Adrenal gland (tissue), 12 donors: Measurements from ENCODE around the gene YOD1. TPM values are rescaled to one million over a fixed set of nuclear protein-coding genes. Genes with fewer than 3 reads are reported as not detected.
A peak's percentile ranks its signal among the peaks of the same experiment; 100 is the strongest.

ENCODE experiments used
- DNase-seq, 7 donors: peaks; one replicate each; pipeline ENCODE4 v3.0.0-alpha.2; 2019 to 2020
- H3K27ac ChIP-seq, 5 donors: fragments of 200-600 bp; sonication (generic) in 4 of 5; 1 replicate in 3 of 5; 2 replicates in 2 of 5; pipeline versions ENCODE4 v1.5.1 to v1.8.0; 2016 to 2020; ENCODE audit warnings: mild to moderate bottlenecking in 1 of 5
- H3K27me3 ChIP-seq: fragments of 200-600 bp; 2 replicates; pipeline ENCODE4 v1.8.0; 2021
- H3K36me3 ChIP-seq, 2 donors: fragments of 200-600 bp; replicated peaks in 1 of 2; 1 replicate in 1 of 2; 2 replicates in 1 of 2; pipeline versions ENCODE4 v1.5.1 to v1.8.0; 2018 to 2022
- H3K4me1 ChIP-seq, 2 donors: fragments of 200-600 bp; replicated peaks in 1 of 2; 1 replicate in 1 of 2; 2 replicates in 1 of 2; pipeline versions ENCODE4 v1.5.1 to v1.8.0; 2018 to 2021
- H3K4me3 ChIP-seq, 4 donors: fragments of 200-600 bp; sonication (generic) in 3 of 4; one replicate each; pipeline ENCODE4 v1.5.1; 2016 to 2018
- H3K9me3 ChIP-seq, 3 donors: fragments of 200-600 bp; sonication (generic) in 1 of 3; replicated peaks in 1 of 3; 1 replicate in 2 of 3; 2 replicates in 1 of 3; pipeline versions ENCODE4 v1.5.1 to v1.8.0; 2016 to 2021
- POLR2A ChIP-seq, 2 donors: fragments of 450-650 bp; IDR thresholded peaks; one replicate each; pipeline ENCODE4 v1.6.1; 2017; ENCODE audit warnings: antibody characterized with exemption in 2 of 2, mild to moderate bottlenecking in 2 of 2, moderate library complexity in 1 of 2
- WGBS, 4 donors: extraction: QIAGEN DNeasy Blood & Tissue Kit in 2 of 4; methylation state at CpG; one replicate each; pipeline versions ENCODE4 v1.1.5 to v1.1.7; 2013 to 2017; 5-methylcytosine and 5-hydroxymethylcytosine counted together
- intact Hi-C, 2 donors: fragments of 100-400 bp; cut with DNase I; formaldehyde crosslinking; loops; one replicate each; pipeline versions ENCODE4 v1.14.1 to v1.15.0; 2022 to 2023
- polyA plus RNA-seq, 3 donors: library from polyadenylated mRNA; stranded (reverse); fragments of 200-250 nt in 2 of 3; fragments of 350-450 nt in 1 of 3; fragmentation: Illumina TruSeq in 1 of 3; extraction: RNeasy Lipid Tissue Mini Kit (QIAGEN cat#74804) in 1 of 3; gene quantifications; one replicate each; pipeline ENCODE4 v1.2.3, GENCODE V29; 2013 to 2014
- total RNA-seq, 9 donors: library from RNA; depleted of rRNA in 4 of 9; stranded (reverse); fragments of >200 nt in 4 of 9; fragments of 120-200 nt in 1 of 9; fragmentation: NEBNext Ultra II Directional in 1 of 9; extraction: Animal tissue kit (Norgen Biotek cat#: 25700) in 1 of 9; gene quantifications; one replicate each; pipeline versions ENCODE4 v1.1.0 to v1.2.4, GENCODE V29; 2013 to 2023
- TF ChIP-seq, protein P1 (sequence below), 6 experiments: fragments of 450-650 bp in 4 of 6; fragments of 200-600 bp in 2 of 6; sonication (generic) in 1 of 6; IDR thresholded peaks; 1 replicate in 5 of 6; 2 replicates in 1 of 6; pipeline versions ENCODE4 v1.5.1 to v1.8.0; 2016 to 2021; ENCODE audit warnings: antibody characterized with exemption in 6 of 6, mild to moderate bottlenecking in 2 of 6, moderate library complexity in 1 of 6
- donor health status: healthy with polysubstance abuse.
- donor health status: Bipolar disorder and iron deficiency.
- donor health status: DM: yes; HTN: yes; CAD: no.
- donor health status: DM: no; HTN: no; CAD: no.
- donor health status: DM: no; HTN: no; CAD: no.
- donor health status: DM: yes; HTN: yes; CAD: no.

YOD1 gene
- total and polyA plus RNA-seq, 12 donors, result 2.5 to 22.1 (median 8.6) TPM

DNA sequence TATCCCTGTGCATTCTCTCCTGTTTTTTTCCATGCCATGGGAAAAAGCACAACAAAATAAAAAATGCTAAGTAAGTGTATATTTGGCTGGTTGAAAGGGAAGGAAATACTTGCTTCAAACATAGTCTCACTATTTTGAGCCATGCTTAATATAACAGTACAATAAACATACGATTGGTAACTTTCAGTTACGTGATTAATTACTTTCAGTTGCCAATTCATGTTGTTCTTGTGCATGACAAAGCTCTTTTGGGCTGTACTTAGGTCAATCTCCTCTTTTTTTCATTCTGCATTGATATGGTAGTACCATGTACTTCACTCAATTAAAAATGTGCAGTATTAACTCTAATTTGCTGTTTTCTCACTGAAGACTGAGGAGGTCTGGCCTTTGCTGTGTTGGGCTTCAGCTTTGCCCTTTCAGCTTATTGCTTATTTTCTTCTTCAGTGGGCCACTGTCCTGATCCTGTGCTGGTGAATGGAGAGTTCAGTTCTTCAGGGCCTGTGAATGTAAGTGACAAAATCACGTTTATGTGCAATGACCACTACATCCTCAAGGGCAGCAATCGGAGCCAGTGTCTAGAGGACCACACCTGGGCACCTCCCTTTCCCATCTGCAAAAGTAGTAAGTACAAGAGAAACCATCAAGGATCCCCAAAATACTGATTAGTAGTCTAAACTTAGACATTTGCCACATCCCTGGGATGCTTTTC, 40.3 kb upstream of the YOD1 start:
- intact Hi-C loops, result no loop called here
- 68 to 77% (median 73%) methylated on average over 4 of the region's 4 CpGs for WGBS, 4 donors
- Histone ChIP-seq H3K36me3 (no peaks in the 10 kb centered on the region), H3K4me1 (peaks cover 0 to 5% of the 10 kb centered on the region in 2 donors), H3K9me3 (no peaks in the 10 kb centered on the region), H3K27ac (no peak overlapping the region), H3K27me3 (no peaks in the 10 kb centered on the region), H3K4me3 (no peak overlapping the region)
- no peak for DNase-seq
- TF ChIP-seq, protein P1, sequence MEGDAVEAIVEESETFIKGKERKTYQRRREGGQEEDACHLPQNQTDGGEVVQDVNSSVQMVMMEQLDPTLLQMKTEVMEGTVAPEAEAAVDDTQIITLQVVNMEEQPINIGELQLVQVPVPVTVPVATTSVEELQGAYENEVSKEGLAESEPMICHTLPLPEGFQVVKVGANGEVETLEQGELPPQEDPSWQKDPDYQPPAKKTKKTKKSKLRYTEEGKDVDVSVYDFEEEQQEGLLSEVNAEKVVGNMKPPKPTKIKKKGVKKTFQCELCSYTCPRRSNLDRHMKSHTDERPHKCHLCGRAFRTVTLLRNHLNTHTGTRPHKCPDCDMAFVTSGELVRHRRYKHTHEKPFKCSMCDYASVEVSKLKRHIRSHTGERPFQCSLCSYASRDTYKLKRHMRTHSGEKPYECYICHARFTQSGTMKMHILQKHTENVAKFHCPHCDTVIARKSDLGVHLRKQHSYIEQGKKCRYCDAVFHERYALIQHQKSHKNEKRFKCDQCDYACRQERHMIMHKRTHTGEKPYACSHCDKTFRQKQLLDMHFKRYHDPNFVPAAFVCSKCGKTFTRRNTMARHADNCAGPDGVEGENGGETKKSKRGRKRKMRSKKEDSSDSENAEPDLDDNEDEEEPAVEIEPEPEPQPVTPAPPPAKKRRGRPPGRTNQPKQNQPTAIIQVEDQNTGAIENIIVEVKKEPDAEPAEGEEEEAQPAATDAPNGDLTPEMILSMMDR (IDR thresholded peaks at IDR 0.05), result no peak
- TF ChIP-seq POLR2A (IDR thresholded peaks at IDR 0.05), result no peak

DNA sequence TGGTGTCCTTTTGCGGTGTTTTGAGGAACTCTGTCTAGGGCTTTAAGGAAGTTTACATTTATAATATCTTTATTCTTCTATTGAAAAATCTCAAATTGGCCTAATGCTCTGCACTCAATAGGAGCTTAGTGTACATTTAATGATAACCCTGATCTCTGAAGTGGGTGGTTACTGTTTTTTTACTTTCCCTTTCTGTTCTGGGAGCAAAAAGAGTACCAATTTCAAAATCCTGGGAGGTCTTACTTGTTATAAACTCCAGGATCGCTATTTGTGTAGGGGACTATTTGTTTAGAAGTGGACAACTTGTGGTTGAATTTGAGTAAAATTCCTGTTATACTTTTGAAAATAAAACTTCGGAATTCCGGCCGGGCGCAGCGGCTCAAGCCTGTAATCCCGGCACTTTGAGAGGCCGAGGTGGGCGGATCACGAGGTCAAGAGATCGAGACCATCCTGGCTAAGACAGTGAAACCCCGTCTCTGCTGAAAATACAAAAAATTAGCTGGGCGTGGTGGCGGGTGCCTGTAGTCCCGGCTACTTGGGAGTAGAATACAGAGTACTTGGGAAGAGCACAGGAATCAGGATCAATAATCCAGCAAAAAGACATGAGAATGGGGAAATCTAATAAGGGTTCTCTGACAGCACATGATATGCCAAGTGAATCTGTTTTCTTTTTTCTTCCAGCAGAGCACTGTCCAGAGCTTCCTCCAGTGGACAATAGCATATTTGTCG, 38.8 kb upstream of the YOD1 start:
- H3K9me3 ChIP-seq, result no peaks in the 10 kb centered on the region
- H3K4me3 ChIP-seq, result no peak overlapping the region
- WGBS, 4 donors, result 93 to 97% (median 95%) methylated on average over 17 of the region's 17 CpGs
- intact Hi-C loops, result loop anchor here in 1 of 2 donors (5.0 kb wide), 1 partner anchor 408 kb away; the partner anchor contains the start of gene CR1
- no peaks in the 10 kb centered on the region for H3K36me3 ChIP-seq
- H3K4me1 ChIP-seq, result peaks cover 0 to 10% of the 10 kb centered on the region in 2 donors
- TF ChIP-seq, protein P1 (IDR thresholded peaks at IDR 0.05), result no peak
- TF ChIP-seq POLR2A (IDR thresholded peaks at IDR 0.05), result no peak
- no peak overlapping the region for H3K27ac ChIP-seq
- no peak for DNase-seq
- H3K27me3 ChIP-seq, result no peaks in the 10 kb centered on the region

DNA sequence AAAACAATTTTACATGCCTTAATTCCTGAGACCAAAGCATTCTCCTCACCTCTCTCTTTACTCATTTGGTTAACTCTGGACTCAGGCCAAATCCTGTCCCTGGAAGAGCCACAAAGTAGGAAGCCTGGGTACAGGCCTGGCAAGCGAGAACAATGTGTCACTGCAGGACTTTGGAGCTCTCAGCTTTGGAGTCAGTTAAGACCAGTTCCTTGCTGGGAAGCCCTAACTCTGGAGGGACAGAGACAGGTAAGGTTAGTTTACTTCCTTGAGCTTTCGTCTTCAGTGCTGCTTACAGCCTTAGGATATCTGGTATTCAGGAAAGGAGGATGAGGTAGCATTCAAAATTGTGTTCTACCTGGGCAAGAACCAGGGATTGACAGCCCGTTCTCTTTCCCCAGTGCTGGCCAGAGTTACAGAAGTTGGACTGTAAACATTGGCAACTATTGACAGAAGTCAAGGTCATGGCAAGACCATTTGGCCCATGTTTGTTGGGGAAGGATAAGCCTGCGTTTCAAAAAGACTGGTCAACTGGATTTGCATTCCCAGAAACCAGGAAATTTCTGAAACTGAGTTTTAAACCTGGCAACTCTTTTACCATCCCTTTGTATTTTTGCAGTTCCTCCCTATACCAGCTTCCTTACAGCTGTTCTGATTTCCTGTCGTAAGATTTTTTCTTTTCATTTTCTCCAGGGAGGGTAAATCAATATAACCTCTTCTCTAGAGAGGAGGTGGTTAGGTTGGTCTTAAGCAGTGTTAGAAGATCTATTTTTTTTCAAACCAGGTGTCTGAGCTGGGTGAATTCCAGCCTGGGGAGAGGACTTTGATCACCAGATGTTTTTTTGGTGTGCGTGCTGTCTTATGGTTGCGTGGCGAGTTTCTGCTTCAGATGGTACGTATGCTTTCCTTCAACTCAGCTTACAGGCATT, 38.0 kb upstream of the YOD1 start, which contains the start of gene C4BPB:
Gene C4BPB, plus strand, starts transcription at position 160 of the 926 bp plus-strand sequence. Its CDS starts 672 bp downstream, at position 832.
- Histone ChIP-seq H3K27me3 (no peaks in the 10 kb centered on the region), H3K36me3 (no peaks in the 10 kb centered on the region), H3K4me3 (no peak within 1 kb of the TSS), H3K27ac (no peak within 1 kb of the TSS), H3K4me1 (peaks cover 0 to 10% of the 10 kb centered on the region in 2 donors), H3K9me3 (no peaks in the 10 kb centered on the region)
- TF ChIP-seq, protein P1 (IDR thresholded peaks at IDR 0.05), result no peak
- no peak for TF ChIP-seq POLR2A (IDR thresholded peaks at IDR 0.05)
- DNase-seq, result peak in 2 of 7 donors; percentile 15 to 27
- intact Hi-C loops, result loop anchor here in 1 of 2 donors (5.0 kb wide), 1 partner anchor 408 kb away; the partner anchor contains the start of gene CR1
- WGBS, 4 donors, result 77 to 83% (median 81%) methylated on average over 8 to 9 of the region's 9 CpGs
